Measurements from ENCODE around the gene GDNF. TPM values are rescaled to one million over a fixed set of nuclear protein-coding genes. Genes with fewer than 3 reads are reported as not detected.

The GDNF gene
- total RNA-seq, 1 donor from 2014 or later: 2.7 TPM

- DNase-seq (ENCODE audit: low read depth): peak; percentile 62
Observed at GRCh38 chr5:37847978-37848425, 8.2 kb upstream of the GDNF start.

GRCh38 chr5:37846786-37847310 is 7.0 kb upstream of the GDNF start:
- DNase-seq (ENCODE audit: low read depth): no peak

- no peak for DNase-seq (ENCODE audit: low read depth)
Observed at GRCh38 chr5:37844009-37844408, 4.2 kb upstream of the GDNF start.

- DNase-seq (ENCODE audit: low read depth): no peak
Observed at GRCh38 chr5:37842048-37842447, 2.2 kb upstream of the GDNF start.

- DNase-seq (ENCODE audit: low read depth): no peak
Observed at GRCh38 chr5:37841203-37841602, 1.4 kb upstream of the GDNF start.

- DNase-seq (ENCODE audit: low read depth): peak; percentile 86
Observed at GRCh38 chr5:37840053-37841034, 503 bp upstream of the GDNF start.

- DNase-seq (ENCODE audit: low read depth): no peak
Observed at GRCh38 chr5:37838933-37839341, 904 bp downstream of the GDNF start.

- peak; percentile 72 for DNase-seq (ENCODE audit: low read depth)
Observed at GRCh38 chr5:37838152-37838932, 1.5 kb downstream of the GDNF start.

GRCh38 chr5:37837414-37838032 is 2.3 kb downstream of the GDNF start:
- peak; percentile 86 for DNase-seq (ENCODE audit: low read depth)

GRCh38 chr5:37836592-37837413 is 3.0 kb downstream of the GDNF start:
- DNase-seq (ENCODE audit: low read depth): peak; percentile 55

- no peak for DNase-seq (ENCODE audit: low read depth)
Observed at GRCh38 chr5:37836235-37836591, 3.6 kb downstream of the GDNF start.

GRCh38 chr5:37835380-37835973 is 4.4 kb downstream of the GDNF start:
- DNase-seq (ENCODE audit: low read depth): no peak

GRCh38 chr5:37834542-37835379 is 5.1 kb downstream of the GDNF start:
- DNase-seq (ENCODE audit: low read depth): no peak

- no peak for DNase-seq (ENCODE audit: low read depth)
Observed at GRCh38 chr5:37833990-37834389, 5.9 kb downstream of the GDNF start.

- no peak for DNase-seq (ENCODE audit: low read depth)
Observed at GRCh38 chr5:37831821-37832534, 7.9 kb downstream of the GDNF start.

- peak; percentile 86 for DNase-seq (ENCODE audit: low read depth)
Observed at GRCh38 chr5:37830348-37830747, 9.5 kb downstream of the GDNF start.

- DNase-seq (ENCODE audit: low read depth): no peak
Observed at GRCh38 chr5:37825334-37825915, 14.4 kb downstream of the GDNF start.
